ENCODE results near the gene DUSP7. TPM values are rescaled to one million over a fixed set of nuclear protein-coding genes. Genes with fewer than 3 reads are reported as not detected.
A peak's percentile ranks its signal among the peaks of the same experiment; 100 is the strongest.

DUSP7 gene
- total RNA-seq, 1 donor from 2014 or later = 25.9 TPM

DNA sequence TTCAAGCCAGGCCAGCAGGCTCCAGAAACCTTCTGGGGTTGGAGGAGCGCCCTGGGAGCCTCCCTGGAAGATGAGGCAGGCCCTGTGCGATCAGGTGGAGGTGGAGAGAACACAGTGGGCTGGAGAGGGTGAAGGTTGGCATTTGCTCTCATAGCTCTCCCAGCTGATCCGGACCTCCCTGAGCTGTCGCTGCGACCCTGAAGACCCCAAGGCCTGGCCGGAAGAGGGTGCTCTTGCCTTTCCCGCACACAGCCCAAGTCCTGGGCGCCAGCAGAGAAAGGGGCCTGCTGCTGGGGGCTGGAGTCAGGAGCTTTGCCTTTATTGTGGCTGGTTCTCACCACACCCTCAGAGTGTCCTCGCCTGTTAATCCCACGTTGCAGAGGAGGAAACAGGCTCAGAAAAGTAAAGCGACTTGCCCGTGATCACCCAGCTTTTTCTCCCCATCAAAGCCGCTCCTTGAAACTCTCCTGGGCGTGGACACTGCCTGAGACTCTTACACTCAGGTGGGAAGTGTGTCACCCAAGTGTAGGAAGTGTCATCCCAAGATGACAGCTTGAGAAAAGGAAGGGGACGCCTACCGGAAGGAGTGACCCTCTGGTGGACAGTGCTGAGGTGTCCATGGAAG is 52.1 kb downstream of the DUSP7 start:
- H3K36me3 Mint-ChIP-seq = no peaks in the 10 kb centered on the region
- peak overlapping the region; percentile 28 for H3K4me3 Mint-ChIP-seq
- no peak for DNase-seq (ENCODE audit: extremely low spot score, unreplicated experiment)
- TF ChIP-seq, protein P1, sequence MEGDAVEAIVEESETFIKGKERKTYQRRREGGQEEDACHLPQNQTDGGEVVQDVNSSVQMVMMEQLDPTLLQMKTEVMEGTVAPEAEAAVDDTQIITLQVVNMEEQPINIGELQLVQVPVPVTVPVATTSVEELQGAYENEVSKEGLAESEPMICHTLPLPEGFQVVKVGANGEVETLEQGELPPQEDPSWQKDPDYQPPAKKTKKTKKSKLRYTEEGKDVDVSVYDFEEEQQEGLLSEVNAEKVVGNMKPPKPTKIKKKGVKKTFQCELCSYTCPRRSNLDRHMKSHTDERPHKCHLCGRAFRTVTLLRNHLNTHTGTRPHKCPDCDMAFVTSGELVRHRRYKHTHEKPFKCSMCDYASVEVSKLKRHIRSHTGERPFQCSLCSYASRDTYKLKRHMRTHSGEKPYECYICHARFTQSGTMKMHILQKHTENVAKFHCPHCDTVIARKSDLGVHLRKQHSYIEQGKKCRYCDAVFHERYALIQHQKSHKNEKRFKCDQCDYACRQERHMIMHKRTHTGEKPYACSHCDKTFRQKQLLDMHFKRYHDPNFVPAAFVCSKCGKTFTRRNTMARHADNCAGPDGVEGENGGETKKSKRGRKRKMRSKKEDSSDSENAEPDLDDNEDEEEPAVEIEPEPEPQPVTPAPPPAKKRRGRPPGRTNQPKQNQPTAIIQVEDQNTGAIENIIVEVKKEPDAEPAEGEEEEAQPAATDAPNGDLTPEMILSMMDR (conservative IDR thresholded peaks at IDR 0.05) = peak; percentile 79
- H3K27me3 Mint-ChIP-seq = no peaks in the 10 kb centered on the region
- H3K9me3 Mint-ChIP-seq = no peaks in the 10 kb centered on the region
- no peak overlapping the region for H3K27ac Mint-ChIP-seq
- H3K4me1 Mint-ChIP-seq (ENCODE audit: unreplicated experiment) = peaks cover 16% of the 10 kb centered on the region

DNA sequence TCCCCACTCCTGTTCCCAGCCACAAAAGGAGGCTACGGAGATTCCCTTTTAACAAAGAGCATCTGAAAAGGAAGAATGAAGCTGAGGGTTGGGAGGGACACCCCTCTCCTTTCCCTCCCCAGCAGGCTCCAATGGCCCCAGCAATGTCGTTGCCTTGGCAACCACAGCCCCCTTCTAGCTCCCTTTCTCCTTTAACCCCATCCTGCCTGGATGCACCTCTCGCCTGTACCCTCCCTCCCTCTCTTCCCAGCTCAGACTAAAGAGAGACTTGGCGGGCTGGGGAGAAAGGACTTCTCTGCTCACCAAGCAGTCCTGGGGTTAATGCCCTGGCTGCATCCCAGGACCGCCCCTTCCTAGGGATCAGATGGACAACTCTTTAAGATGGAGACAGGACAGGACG is 53.6 kb downstream of the DUSP7 start:
- no peaks in the 10 kb centered on the region for H3K9me3 Mint-ChIP-seq
- no peak overlapping the region for H3K27ac Mint-ChIP-seq
- H3K36me3 Mint-ChIP-seq = no peaks in the 10 kb centered on the region
- no peak overlapping the region for H3K4me3 Mint-ChIP-seq
- peaks cover 21% of the 10 kb centered on the region for H3K4me1 Mint-ChIP-seq (ENCODE audit: unreplicated experiment)
- TF ChIP-seq, protein P1 (conservative IDR thresholded peaks at IDR 0.05) = no peak
- peaks cover 8% of the 10 kb centered on the region for H3K27me3 Mint-ChIP-seq
- no peak for DNase-seq (ENCODE audit: extremely low spot score, unreplicated experiment)

DNA sequence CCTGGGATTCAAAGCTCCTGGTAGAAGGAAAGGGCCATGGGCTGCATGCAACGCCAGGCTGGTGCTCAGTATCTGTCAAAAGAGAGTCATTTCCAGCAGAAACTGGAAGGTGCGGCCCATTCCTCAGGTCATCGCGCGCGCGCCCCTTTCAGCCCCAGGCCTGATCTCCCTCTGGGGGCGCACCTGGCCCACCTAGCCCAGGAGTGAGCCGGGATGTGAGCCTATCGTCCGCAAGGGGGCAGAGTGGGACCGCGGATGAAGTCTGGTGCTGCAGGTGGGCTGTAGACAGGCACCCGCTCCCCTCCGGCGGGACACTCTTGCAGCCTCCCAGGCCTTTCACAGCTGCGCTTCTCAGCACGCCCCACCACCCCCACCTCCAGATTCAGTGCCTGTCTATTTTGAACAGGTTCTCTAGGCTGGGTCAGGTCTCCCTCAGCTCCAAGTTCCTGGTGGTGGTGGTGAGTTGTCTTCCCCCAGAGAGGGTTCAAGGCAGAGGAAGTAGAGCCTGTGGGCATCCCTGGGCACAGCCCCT is 54.9 kb downstream of the DUSP7 start:
- Mint-ChIP-seq H3K27me3 (peaks cover 8% of the 10 kb centered on the region), H3K4me1 (ENCODE audit: unreplicated experiment) (peaks cover 22% of the 10 kb centered on the region), H3K4me3 (no peak overlapping the region), H3K36me3 (no peaks in the 10 kb centered on the region), H3K9me3 (no peaks in the 10 kb centered on the region), H3K27ac (no peak overlapping the region)
- TF ChIP-seq, protein P1 (conservative IDR thresholded peaks at IDR 0.05) = peak; percentile 97
- DNase-seq (ENCODE audit: extremely low spot score, unreplicated experiment) = peak; percentile 91

DNA sequence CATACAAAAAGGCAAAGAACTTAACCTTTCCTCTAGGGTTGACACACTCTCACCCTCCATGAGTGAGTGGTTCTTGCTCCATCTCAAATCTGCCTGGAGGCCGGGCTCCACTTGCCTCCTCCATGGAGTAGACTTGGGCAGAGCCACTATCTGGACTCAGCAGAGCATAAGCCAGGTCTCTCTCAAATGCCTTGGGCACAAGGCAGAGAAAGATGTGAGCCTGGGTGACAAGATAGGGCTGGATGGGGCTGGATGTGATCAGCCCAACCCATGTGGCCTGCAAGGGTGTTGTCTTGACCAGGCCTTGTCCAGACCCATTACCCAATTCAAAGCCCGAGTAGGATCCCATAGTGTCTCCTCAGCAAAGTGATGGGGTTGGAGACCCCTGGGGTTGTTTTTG is 56.5 kb downstream of the DUSP7 start:
- Mint-ChIP-seq H3K4me1 (ENCODE audit: unreplicated experiment) (peaks cover 19% of the 10 kb centered on the region), H3K4me3 (no peak overlapping the region)

More for the DNA sequence above, 56.5 kb downstream of the DUSP7 start:
- H3K36me3 Mint-ChIP-seq = peaks cover 10% of the 10 kb centered on the region
- no peaks in the 10 kb centered on the region for H3K9me3 Mint-ChIP-seq
- no peak for DNase-seq (ENCODE audit: extremely low spot score, unreplicated experiment)
- H3K27ac Mint-ChIP-seq = no peak overlapping the region
- TF ChIP-seq, protein P1 (conservative IDR thresholded peaks at IDR 0.05) = no peak
- H3K27me3 Mint-ChIP-seq = peaks cover 14% of the 10 kb centered on the region

Other genes with a start within 250 kb of the DUSP7 start
- gene IQCF2, start 195.0 kb downstream of the DUSP7 start, total RNA-seq (ENCODE audit: low replicate concordance) = not detected in 2 replicates
- not detected in 2 replicates for gene IQCF5, start 181.0 kb downstream of the DUSP7 start, total RNA-seq (ENCODE audit: low replicate concordance)
- not detected in 2 replicates for gene IQCF1, start 153.2 kb downstream of the DUSP7 start, total RNA-seq (ENCODE audit: low replicate concordance)
- gene RRP9, start 114.7 kb downstream of the DUSP7 start, total RNA-seq (ENCODE audit: low replicate concordance) = 22.7 and 30.0 TPM in 2 replicates
- 4.2 and 6.6 TPM in 2 replicates for gene PARP3, start 114.2 kb downstream of the DUSP7 start, total RNA-seq (ENCODE audit: low replicate concordance)
- gene GPR62, start 101.2 kb downstream of the DUSP7 start, total RNA-seq (ENCODE audit: low replicate concordance) = 0.17 TPM in 1 of 2 replicates, not detected in the other
- gene PCBP4, start 89.1 kb downstream of the DUSP7 start, total RNA-seq (ENCODE audit: low replicate concordance) = 74.8 and 91.9 TPM in 2 replicates
- gene ABHD14B, start 82.5 kb downstream of the DUSP7 start, total RNA-seq (ENCODE audit: low replicate concordance) = 22.1 and 27.2 TPM in 2 replicates
- gene ABHD14A, start 81.5 kb downstream of the DUSP7 start, total RNA-seq (ENCODE audit: low replicate concordance) = 12.2 and 16.6 TPM in 2 replicates
- gene ACY1, start 73.0 kb downstream of the DUSP7 start, total RNA-seq (ENCODE audit: low replicate concordance) = 54.2 and 55.9 TPM in 2 replicates
- gene RPL29, start 60.7 kb downstream of the DUSP7 start, total RNA-seq (ENCODE audit: low replicate concordance) = 1,439 and 1,690 TPM in 2 replicates
- gene POC1A, start 97.9 kb upstream of the DUSP7 start, total RNA-seq (ENCODE audit: low replicate concordance) = 10.5 and 19.1 TPM in 2 replicates
- 57.1 and 60.8 TPM in 2 replicates for gene ALAS1, start 141.6 kb upstream of the DUSP7 start, total RNA-seq (ENCODE audit: low replicate concordance)
- 0.22 TPM in 1 of 2 replicates, not detected in the other for gene TLR9, start 169.1 kb upstream of the DUSP7 start, total RNA-seq (ENCODE audit: low replicate concordance)
- 33.7 and 39.3 TPM in 2 replicates for gene TWF2, start 182.6 kb upstream of the DUSP7 start, total RNA-seq (ENCODE audit: low replicate concordance)
- gene PPM1M, start 189.2 kb upstream of the DUSP7 start, total RNA-seq (ENCODE audit: low replicate concordance) = 5.2 and 8.0 TPM in 2 replicates
- gene WDR82, start 222.1 kb upstream of the DUSP7 start, total RNA-seq (ENCODE audit: low replicate concordance) = 74.2 and 96.8 TPM in 2 replicates
- 29.7 and 50.5 TPM in 2 replicates for gene GLYCTK, start 231.3 kb upstream of the DUSP7 start, total RNA-seq (ENCODE audit: low replicate concordance)